Measurements from ENCODE around the gene KIAA0040.

GRCh38 chr1:175162955-175163354 lies 29.6 kb downstream of the KIAA0040 start:
- TF ChIP-seq, protein P1, sequence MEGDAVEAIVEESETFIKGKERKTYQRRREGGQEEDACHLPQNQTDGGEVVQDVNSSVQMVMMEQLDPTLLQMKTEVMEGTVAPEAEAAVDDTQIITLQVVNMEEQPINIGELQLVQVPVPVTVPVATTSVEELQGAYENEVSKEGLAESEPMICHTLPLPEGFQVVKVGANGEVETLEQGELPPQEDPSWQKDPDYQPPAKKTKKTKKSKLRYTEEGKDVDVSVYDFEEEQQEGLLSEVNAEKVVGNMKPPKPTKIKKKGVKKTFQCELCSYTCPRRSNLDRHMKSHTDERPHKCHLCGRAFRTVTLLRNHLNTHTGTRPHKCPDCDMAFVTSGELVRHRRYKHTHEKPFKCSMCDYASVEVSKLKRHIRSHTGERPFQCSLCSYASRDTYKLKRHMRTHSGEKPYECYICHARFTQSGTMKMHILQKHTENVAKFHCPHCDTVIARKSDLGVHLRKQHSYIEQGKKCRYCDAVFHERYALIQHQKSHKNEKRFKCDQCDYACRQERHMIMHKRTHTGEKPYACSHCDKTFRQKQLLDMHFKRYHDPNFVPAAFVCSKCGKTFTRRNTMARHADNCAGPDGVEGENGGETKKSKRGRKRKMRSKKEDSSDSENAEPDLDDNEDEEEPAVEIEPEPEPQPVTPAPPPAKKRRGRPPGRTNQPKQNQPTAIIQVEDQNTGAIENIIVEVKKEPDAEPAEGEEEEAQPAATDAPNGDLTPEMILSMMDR (IDR thresholded peaks at IDR 0.05), result no peak
- TF ChIP-seq EZH2 (IDR thresholded peaks at IDR 0.05; ENCODE audit: borderline replicate concordance, insufficient read depth, low read depth, low read length, poor library complexity, severe bottlenecking), result no peak

Data from B cell (primary cell).